H1 (cell line): ENCODE data around the gene FRMD4A. TPM values are rescaled to one million over a fixed set of nuclear protein-coding genes. Genes with fewer than 3 reads are reported as not detected.
"Not testable (repeated sequence)": the region's sequence is repeated elsewhere in the genome, so short reads cannot be mapped to it uniquely, and the experiment has no call there.

Source experiments
- CTCF ChIA-PET: fragments of 300-600 bp; sonication (Branson Sonifier 250); formaldehyde crosslinking; loops from one replicate; lab custom pipeline; 2021; ENCODE audit not compliant: partially characterized antibody; lab: Charles Lee
- POLR2A ChIA-PET: fragments of 300-600 bp; sonication (Branson Sonifier 250); formaldehyde crosslinking; loops from one replicate; lab custom pipeline; 2021; ENCODE audit warnings: inconsistent platforms; ENCODE audit not compliant: partially characterized antibody; lab: Charles Lee
- DNase-seq, 2 experiments: peaks; one replicate each; pipeline versions ENCODE4 v3.0.0 to v3.0.0-alpha.2; 2010 to 2022; ENCODE audit warnings: low spot score in 2 of 2, low read depth in 1 of 2, mixed read lengths in 1 of 2
- FAIRE-seq: peaks from 2 replicates; lab custom pipeline; 2011; peaks lifted over from hg19 to GRCh38; lab: Jason Lieb, UNC
- H2AFZ ChIP-seq: 2 replicates; pipeline ENCODE4 v1.8.1; 2012; ENCODE audit warnings: low read length, inconsistent platforms
- H2AK5ac ChIP-seq: 2 replicates; pipeline ENCODE4 v1.6.1; 2013; ENCODE audit warnings: low read depth, low read length
- H2BK120ac ChIP-seq: replicated peaks from 2 replicates; pipeline ENCODE3; 2013; ENCODE audit warnings: low read depth, low read length, inconsistent platforms
- H2BK12ac ChIP-seq: 2 replicates; pipeline ENCODE4 v1.6.1; 2013; ENCODE audit warnings: low read depth, low read length
- H2BK15ac ChIP-seq: 2 replicates; pipeline ENCODE4 v1.6.1; 2013; ENCODE audit warnings: low read length
- H2BK20ac ChIP-seq: 2 replicates; pipeline ENCODE4 v1.6.1; 2013; ENCODE audit warnings: low read length
- H2BK5ac ChIP-seq: 2 replicates; pipeline ENCODE4 v1.6.1; 2013; ENCODE audit warnings: low read depth, low read length
- H3K14ac ChIP-seq: 2 replicates; pipeline ENCODE4 v1.6.1; 2013; ENCODE audit warnings: inconsistent platforms; ENCODE audit not compliant: insufficient read length
- H3K18ac ChIP-seq: 2 replicates; pipeline ENCODE4 v1.6.1; 2013; ENCODE audit warnings: low read length; ENCODE audit errors: extremely low read depth
- H3K23ac ChIP-seq: 2 replicates; pipeline ENCODE4 v1.6.1; 2013; ENCODE audit warnings: inconsistent platforms; ENCODE audit not compliant: insufficient read length
- H3K23me2 ChIP-seq: 2 replicates; pipeline ENCODE4 v1.6.1; 2013; ENCODE audit warnings: low read depth, low read length
- H3K27ac ChIP-seq: 2 replicates; pipeline ENCODE4 v1.6.1; 2011; ENCODE audit warnings: low read depth, low read length, inconsistent platforms
- H3K27me3 ChIP-seq, 4 experiments: replicated peaks in 1 of 4; 1 replicate in 1 of 4; 2 replicates in 3 of 4; pipeline versions ENCODE4 v1.6.1 to v1.8.1; 2011 to 2013; ENCODE audit warnings: low read length in 3 of 4, mild to moderate bottlenecking in 3 of 4, inconsistent platforms in 2 of 4, mixed read lengths in 2 of 4, moderate library complexity in 1 of 4; ENCODE audit not compliant: control insufficient read depth in 3 of 4, insufficient read depth in 3 of 4; ENCODE audit errors: extremely low read depth in 1 of 4
- H3K36me3 ChIP-seq, 4 experiments: 2 replicates each; pipeline versions ENCODE4 v1.6.1 to v1.8.1; 2011 to 2013; ENCODE audit warnings: mild to moderate bottlenecking in 4 of 4, low read length in 3 of 4, moderate library complexity in 2 of 4, control low read depth in 1 of 4, inconsistent platforms in 1 of 4; ENCODE audit not compliant: insufficient read depth in 4 of 4, control insufficient read depth in 2 of 4
- H3K4ac ChIP-seq: replicated peaks from 2 replicates; pipeline ENCODE3; 2013; ENCODE audit warnings: low read length, low read depth, mixed read lengths, inconsistent platforms; ENCODE audit not compliant: insufficient read length
- H3K4me1 ChIP-seq, 4 experiments: replicated peaks in 1 of 4; 1 replicate in 1 of 4; 2 replicates in 3 of 4; pipeline versions ENCODE4 v1.6.1 to v1.8.1; 2011 to 2013; ENCODE audit warnings: low read length in 3 of 4, inconsistent platforms in 2 of 4, mixed read lengths in 1 of 4; ENCODE audit not compliant: insufficient read depth in 4 of 4, control insufficient read depth in 3 of 4
- H3K4me2 ChIP-seq, 2 experiments: 2 replicates each; pipeline versions ENCODE4 v1.6.1 to v1.8.1; 2011 to 2013; ENCODE audit warnings: low read depth in 2 of 2, low read length in 2 of 2, control low read depth in 1 of 2, inconsistent platforms in 1 of 2, mild to moderate bottlenecking in 1 of 2; ENCODE audit not compliant: insufficient read depth in 1 of 2
- H3K4me3 ChIP-seq, 4 experiments: fragments of 200-600, 300-600 bp in 1 of 4; sonication (generic), shearing (Covaris generic), sonication (Bioruptor Twin) in 1 of 4; 2 replicates each; pipeline versions ENCODE4 v1.5.1 to v1.8.1; 2011 to 2016; ENCODE audit warnings: low read length in 4 of 4, low read depth in 3 of 4, control low read depth in 2 of 4, inconsistent platforms in 2 of 4, mild to moderate bottlenecking in 2 of 4, mixed read lengths in 1 of 4, moderate library complexity in 1 of 4; ENCODE audit not compliant: insufficient read depth in 2 of 4; ENCODE audit errors: extremely low read depth in 1 of 4
- H3K56ac ChIP-seq: replicated peaks from 2 replicates; pipeline ENCODE3; 2013; ENCODE audit warnings: low read depth, mild to moderate bottlenecking, mixed read lengths, low read length, inconsistent platforms; ENCODE audit not compliant: insufficient read length
- H3K79me1 ChIP-seq: 2 replicates; pipeline ENCODE4 v1.6.1; 2013; ENCODE audit warnings: low read depth, low read length, control low read depth
- H3K79me2 ChIP-seq, 2 experiments: 2 replicates each; pipeline versions ENCODE4 v1.6.1 to v1.8.1; 2012 to 2013; ENCODE audit warnings: low read length in 2 of 2, mild to moderate bottlenecking in 2 of 2, inconsistent platforms in 1 of 2; ENCODE audit not compliant: insufficient read depth in 2 of 2, control insufficient read depth in 1 of 2
- H3K9ac ChIP-seq, 4 experiments: replicated peaks in 1 of 4; 1 replicate in 1 of 4; 2 replicates in 3 of 4; pipeline versions ENCODE4 v1.6.1 to v1.8.1; 2011 to 2013; ENCODE audit warnings: low read depth in 3 of 4, low read length in 3 of 4, control low read depth in 2 of 4, mild to moderate bottlenecking in 2 of 4, moderate library complexity in 2 of 4, inconsistent platforms in 1 of 4; ENCODE audit errors: extremely low read depth in 1 of 4
- H3K9me3 ChIP-seq, 2 experiments: 2 replicates each; pipeline versions ENCODE4 v1.6.1 to v1.8.1; 2012 to 2013; ENCODE audit warnings: mild to moderate bottlenecking in 2 of 2, moderate library complexity in 2 of 2, control low read depth in 1 of 2, inconsistent platforms in 1 of 2, low read depth in 1 of 2, low read length in 1 of 2, mixed read lengths in 1 of 2; ENCODE audit not compliant: insufficient read depth in 2 of 2
- H4K20me1 ChIP-seq, 2 experiments: replicated peaks in 1 of 2; 2 replicates each; pipeline versions ENCODE3 to v1.8.1; 2011 to 2013; ENCODE audit warnings: inconsistent platforms in 2 of 2, low read length in 2 of 2, mild to moderate bottlenecking in 1 of 2; ENCODE audit not compliant: insufficient read depth in 2 of 2, control insufficient read depth in 1 of 2
- H4K5ac ChIP-seq: 2 replicates; pipeline ENCODE4 v1.6.1; 2013; ENCODE audit warnings: low read length, low read depth, mixed read lengths, inconsistent platforms; ENCODE audit not compliant: insufficient read length
- H4K8ac ChIP-seq: 2 replicates; pipeline ENCODE4 v1.8.0; 2013; ENCODE audit warnings: mild to moderate bottlenecking, moderate library complexity, low read length, inconsistent platforms; ENCODE audit not compliant: insufficient read depth; ENCODE audit errors: extremely low read depth
- H4K91ac ChIP-seq: replicated peaks from 2 replicates; pipeline ENCODE3; 2013; ENCODE audit warnings: low read length, mixed read lengths, inconsistent platforms; ENCODE audit not compliant: insufficient read length
- WGBS, 2 experiments: shearing (Covaris generic) in 1 of 2; methylation state at CpG; one replicate each; pipeline versions ENCODE4 v1.1.6 to v1.1.7; 2013 to 2015; ENCODE audit warnings: low lambda C conversion rate in 2 of 2, mixed read lengths in 2 of 2, inconsistent platforms in 1 of 2, low coverage in 1 of 2, missing lambda C conversion rate in 1 of 2; ENCODE audit not compliant: insufficient replicate concordance in 2 of 2, insufficient coverage in 1 of 2, insufficient read length in 1 of 2; ENCODE audit errors: extremely low coverage in 1 of 2, missing lambda C conversion rate in 1 of 2; 5-methylcytosine and 5-hydroxymethylcytosine counted together
- polyA plus RNA-seq, 7 experiments: library from polyadenylated mRNA; depleted of rRNA in 3 of 7; stranded (reverse) in 5 of 7; unstranded in 2 of 7; fragments of >200 nt in 5 of 7; fragments of 200-250 nt in 2 of 7; gene quantifications; 1 replicate in 5 of 7; 2 replicates in 1 of 7; 4 replicates in 1 of 7; pipeline versions ENCODE4 v1.2.1 to v1.2.3, GENCODE V29; 2011 to 2013; ENCODE audit warnings: missing spikeins in 2 of 7, mixed read lengths in 2 of 7
- total RNA-seq: library from RNA; stranded (reverse); fragmentation: NEBNext Ultra II Directional; extraction: Animal tissue kit (Norgen Biotek cat#: 25700); gene quantifications from 2 replicates; pipeline ENCODE4 v1.2.1, GENCODE V29; 2021
- TF ChIP-seq, protein P1 (sequence below): IDR thresholded peaks from 2 replicates; pipeline ENCODE4 v1.6.1; 2012; ENCODE audit warnings: inconsistent platforms

Gene FRMD4A
- total and polyA plus RNA-seq, 2 of the 8 experiments (the other 6 are each of a cell fraction or from before 2014, with no cell fraction given): 38.6 to 39.6 TPM

DNA sequence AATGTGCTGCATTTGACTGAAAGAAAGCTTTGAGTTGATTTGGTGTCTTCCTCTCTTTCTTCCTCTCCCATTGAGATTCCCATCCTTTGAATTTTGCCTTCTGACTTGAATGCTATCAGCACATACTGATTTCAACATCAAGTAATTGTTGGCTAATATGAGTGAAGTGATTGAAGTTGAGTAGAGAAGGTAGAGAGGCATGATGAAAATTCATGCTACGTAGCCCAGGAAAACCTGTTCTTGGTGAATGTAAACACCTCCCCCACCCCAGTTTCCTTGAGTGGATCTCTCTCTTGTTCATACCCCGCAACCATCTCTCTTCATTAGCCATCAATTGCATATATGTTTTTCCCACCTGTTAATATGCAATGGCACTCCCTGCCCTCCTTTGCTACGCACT is 193.3 kb downstream of the FRMD4A start:
- Histone ChIP-seq H2BK12ac (no peak overlapping the region), H4K20me1 (no peaks in the 10 kb centered on the region), H2BK20ac (no peak overlapping the region), H4K91ac (no peak overlapping the region), H3K56ac (no peak overlapping the region), H2BK5ac (no peak overlapping the region), H3K23ac (no peak overlapping the region), H4K5ac (no peak overlapping the region), H3K4ac (no peak overlapping the region), H3K36me3 (no peaks in the 10 kb centered on the region), H3K27me3 (no peaks in the 10 kb centered on the region), H3K9me3 (no peaks in the 10 kb centered on the region), H2AFZ (no peak overlapping the region), H3K79me1 (no peaks in the 10 kb centered on the region), H3K14ac (no peak overlapping the region), H2BK15ac (no peak overlapping the region), H3K4me1 (no peaks in the 10 kb centered on the region), H3K18ac (no peak overlapping the region), H3K9ac (no peak overlapping the region), H3K23me2 (peaks cover 7% of the 10 kb centered on the region; the same call in 1 of the 2 replicates), H3K27ac (no peak overlapping the region), H4K8ac (no peak overlapping the region), H3K79me2 (no peaks in the 10 kb centered on the region), H2AK5ac (no peak overlapping the region), H3K4me3 (no peak overlapping the region), H2BK120ac (no peak overlapping the region), H3K4me2 (no peak overlapping the region)
- ChIA-PET POLR2A (no interaction called here), CTCF (no interaction called here)
- TF ChIP-seq, protein P1, sequence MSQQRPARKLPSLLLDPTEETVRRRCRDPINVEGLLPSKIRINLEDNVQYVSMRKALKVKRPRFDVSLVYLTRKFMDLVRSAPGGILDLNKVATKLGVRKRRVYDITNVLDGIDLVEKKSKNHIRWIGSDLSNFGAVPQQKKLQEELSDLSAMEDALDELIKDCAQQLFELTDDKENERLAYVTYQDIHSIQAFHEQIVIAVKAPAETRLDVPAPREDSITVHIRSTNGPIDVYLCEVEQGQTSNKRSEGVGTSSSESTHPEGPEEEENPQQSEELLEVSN: no peak
- WGBS, 2 experiments: 89% methylated on average over 3 of the region's 3 CpGs; no CpG with 5 or more reads in 1 of the 2 experiments
- FAIRE-seq (no peak), DNase-seq (no peak)

DNA sequence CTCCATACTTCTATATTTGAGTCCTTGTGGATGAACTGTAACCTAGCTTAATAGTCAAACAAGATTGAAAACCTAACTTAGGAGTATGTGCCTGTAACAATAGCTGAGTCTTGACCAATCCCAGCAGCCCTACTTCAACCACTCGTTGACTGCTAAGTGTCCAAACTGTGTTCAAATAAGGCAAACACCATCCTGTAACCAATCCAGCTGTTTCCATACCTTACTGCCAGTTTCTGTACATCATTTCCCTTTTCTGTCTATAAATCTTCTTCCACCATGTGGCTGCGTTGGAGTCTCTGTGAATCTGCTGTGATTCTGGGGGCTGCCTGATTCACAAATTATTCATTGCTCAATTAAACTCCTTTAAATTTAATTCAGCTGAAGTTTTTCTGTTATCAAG is 195.5 kb downstream of the FRMD4A start:
- DNase-seq: not testable (repeated sequence)
- WGBS, 2 experiments: 79% methylated on average over 2 of the region's 2 CpGs; no CpG with 5 or more reads in 1 of the 2 experiments

More for the DNA sequence above, 195.5 kb downstream of the FRMD4A start:
- H3K18ac ChIP-seq, H3K4ac ChIP-seq, H4K8ac ChIP-seq, H2AFZ ChIP-seq, H3K4me2 ChIP-seq, H4K5ac ChIP-seq, H4K20me1 ChIP-seq, H3K14ac ChIP-seq, H3K4me1 ChIP-seq, H3K9me3 ChIP-seq, H4K91ac ChIP-seq, H3K4me3 ChIP-seq, H3K56ac ChIP-seq, H3K79me2 ChIP-seq, H3K27me3 ChIP-seq, CTCF ChIA-PET, H2BK15ac ChIP-seq, H3K9ac ChIP-seq, H2BK12ac ChIP-seq, H3K27ac ChIP-seq, H2BK5ac ChIP-seq, H3K23ac ChIP-seq, POLR2A ChIA-PET, H2AK5ac ChIP-seq, FAIRE-seq, H3K79me1 ChIP-seq, H2BK20ac ChIP-seq, H3K36me3 ChIP-seq, H3K23me2 ChIP-seq, H2BK120ac ChIP-seq: not testable (repeated sequence)
